ENCODE measurements around the gene FOXA3. TPM values are rescaled to one million over a fixed set of nuclear protein-coding genes. Genes with fewer than 3 reads are reported as not detected.
A peak's percentile ranks its signal among the peaks of the same experiment; 100 is the strongest.

Gene FOXA3
- total RNA-seq, 1 experiment from 2014 or later = 5.8 TPM

DNA sequence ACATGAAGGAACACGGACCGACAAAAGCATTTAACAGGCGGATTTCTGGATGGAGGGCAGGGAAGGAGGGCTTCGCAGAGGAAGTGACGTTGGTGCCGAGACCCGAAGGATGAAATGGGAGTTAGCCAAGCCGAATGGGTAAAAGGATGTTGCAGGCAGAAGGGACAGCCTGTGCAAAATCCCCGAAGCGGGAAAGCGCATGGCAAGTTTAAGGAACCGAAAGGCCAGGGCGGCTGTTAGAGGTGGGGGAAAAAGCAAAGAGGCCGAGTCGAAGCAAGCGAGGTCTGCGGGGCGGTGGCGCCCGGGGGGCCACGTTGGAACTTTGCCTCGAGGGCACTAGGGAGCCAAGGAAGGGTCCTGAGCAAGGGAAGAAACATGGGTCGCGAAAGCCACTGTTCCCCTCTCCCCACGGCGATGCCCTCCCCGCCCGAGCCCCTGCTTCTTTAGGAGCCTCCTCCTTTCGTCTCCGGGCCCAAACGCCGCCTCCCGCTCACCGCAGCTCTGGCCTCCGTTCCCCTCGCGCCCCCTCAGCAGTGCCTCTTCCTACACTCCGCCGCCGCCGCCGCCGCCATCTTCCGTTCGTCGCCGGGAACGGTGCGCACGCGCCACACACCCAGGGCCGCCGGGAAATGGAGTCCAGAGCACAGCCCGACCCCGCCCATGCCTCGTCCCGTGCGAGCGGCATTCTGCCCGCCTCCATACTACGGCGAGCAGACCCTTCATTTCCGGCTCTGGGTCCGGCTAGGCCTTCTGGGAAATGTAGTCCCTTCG lies 1.4 kb upstream of the FOXA3 start, which contains the start of gene SYMPK (continued):
- TF ChIP-seq, protein P1, sequence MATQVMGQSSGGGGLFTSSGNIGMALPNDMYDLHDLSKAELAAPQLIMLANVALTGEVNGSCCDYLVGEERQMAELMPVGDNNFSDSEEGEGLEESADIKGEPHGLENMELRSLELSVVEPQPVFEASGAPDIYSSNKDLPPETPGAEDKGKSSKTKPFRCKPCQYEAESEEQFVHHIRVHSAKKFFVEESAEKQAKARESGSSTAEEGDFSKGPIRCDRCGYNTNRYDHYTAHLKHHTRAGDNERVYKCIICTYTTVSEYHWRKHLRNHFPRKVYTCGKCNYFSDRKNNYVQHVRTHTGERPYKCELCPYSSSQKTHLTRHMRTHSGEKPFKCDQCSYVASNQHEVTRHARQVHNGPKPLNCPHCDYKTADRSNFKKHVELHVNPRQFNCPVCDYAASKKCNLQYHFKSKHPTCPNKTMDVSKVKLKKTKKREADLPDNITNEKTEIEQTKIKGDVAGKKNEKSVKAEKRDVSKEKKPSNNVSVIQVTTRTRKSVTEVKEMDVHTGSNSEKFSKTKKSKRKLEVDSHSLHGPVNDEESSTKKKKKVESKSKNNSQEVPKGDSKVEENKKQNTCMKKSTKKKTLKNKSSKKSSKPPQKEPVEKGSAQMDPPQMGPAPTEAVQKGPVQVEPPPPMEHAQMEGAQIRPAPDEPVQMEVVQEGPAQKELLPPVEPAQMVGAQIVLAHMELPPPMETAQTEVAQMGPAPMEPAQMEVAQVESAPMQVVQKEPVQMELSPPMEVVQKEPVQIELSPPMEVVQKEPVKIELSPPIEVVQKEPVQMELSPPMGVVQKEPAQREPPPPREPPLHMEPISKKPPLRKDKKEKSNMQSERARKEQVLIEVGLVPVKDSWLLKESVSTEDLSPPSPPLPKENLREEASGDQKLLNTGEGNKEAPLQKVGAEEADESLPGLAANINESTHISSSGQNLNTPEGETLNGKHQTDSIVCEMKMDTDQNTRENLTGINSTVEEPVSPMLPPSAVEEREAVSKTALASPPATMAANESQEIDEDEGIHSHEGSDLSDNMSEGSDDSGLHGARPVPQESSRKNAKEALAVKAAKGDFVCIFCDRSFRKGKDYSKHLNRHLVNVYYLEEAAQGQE (IDR thresholded peaks at IDR 0.05; ENCODE audit: low read depth) = no peak
- TF ChIP-seq EZH2phosphoT487 (IDR thresholded peaks at IDR 0.05; ENCODE audit: borderline replicate concordance) = no peak
- TF ChIP-seq, protein P2, sequence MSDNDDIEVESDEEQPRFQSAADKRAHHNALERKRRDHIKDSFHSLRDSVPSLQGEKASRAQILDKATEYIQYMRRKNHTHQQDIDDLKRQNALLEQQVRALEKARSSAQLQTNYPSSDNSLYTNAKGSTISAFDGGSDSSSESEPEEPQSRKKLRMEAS (IDR thresholded peaks at IDR 0.05) = peak; percentile 30
- peak; percentile 78 for TF ChIP-seq TCF7L2 (IDR thresholded peaks at IDR 0.05; ENCODE audit: borderline replicate concordance, extremely low read depth, insufficient read depth, insufficient read length)

DNA sequence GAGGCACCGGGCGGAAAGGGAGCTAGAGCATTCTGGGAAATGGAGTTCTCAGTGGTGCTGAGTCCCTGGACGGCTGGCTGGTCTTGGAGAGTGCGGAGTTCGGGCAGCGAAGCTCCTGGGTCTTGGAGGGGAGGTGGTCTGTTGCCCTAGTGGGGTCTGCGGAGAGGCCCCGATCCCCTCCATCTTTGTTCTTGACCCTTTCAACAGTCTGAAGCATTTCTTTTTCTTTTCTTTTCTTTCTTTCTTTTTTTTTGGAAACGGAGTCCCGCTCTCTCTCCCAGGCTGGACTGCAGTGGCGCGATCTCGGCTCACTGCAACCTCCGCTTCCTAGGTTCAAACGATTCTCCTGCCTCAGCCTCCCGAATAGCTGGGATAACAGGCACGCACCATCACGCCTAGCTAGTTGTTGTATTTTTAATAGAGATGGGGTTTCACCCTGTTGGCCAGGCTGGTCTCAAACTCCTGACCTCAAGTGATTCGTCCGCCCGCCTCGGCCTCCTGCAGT lies 739 bp upstream of the FOXA3 start:
- ATAC-seq = no peak; the same call in 1 of the 2 replicates
- POLR2A ChIA-PET = interaction anchor here (0.6 to 2.9 kb wide), 14 partner anchors 9 to 156 kb away, joined by 3 to 24 read pairs (median 3); partner anchors contain the start of genes CCDC61, IRF2BP1, MYPOP and NANOS2
- Histone ChIP-seq H3K27ac (ENCODE audit: low read depth, low read length) (peak overlapping the region; percentile 61), H3K9me2 (ENCODE audit: insufficient read depth) (no peaks in the 10 kb centered on the region), H3K79me2 (ENCODE audit: insufficient read depth, low read length) (peaks cover 44% of the 10 kb centered on the region), H3K9me3 (ENCODE audit: control insufficient read depth in 1 of 2, insufficient read depth in 1 of 2, low read depth in 1 of 2, low read length in 2 of 2) (no peaks in the 10 kb centered on the region), H3K9ac (ENCODE audit: low read length) (peak overlapping the region; percentile 66), H3K36me3 (ENCODE audit: control insufficient read depth in 1 of 2, insufficient read depth in 2 of 2, low read length in 2 of 2) (peaks cover 11 to 15% of the 10 kb centered on the region in 2 experiments; a peak in 3 of 4 replicates), H3K4me2 (ENCODE audit: low read length) (peak overlapping the region; percentile 81), H3K4me3 (replicated peaks in 1 of 2; ENCODE audit: low read depth in 1 of 2, low read length in 2 of 2) (peak overlapping the region; percentile 91 to 93), H4K20me1 (ENCODE audit: insufficient read depth) (no peaks in the 10 kb centered on the region), H3K4me1 (ENCODE audit: control insufficient read depth in 1 of 2, insufficient read depth in 2 of 2, low read length in 2 of 2) (peaks cover 11 to 35% of the 10 kb centered on the region in 2 experiments), H3K27me3 (ENCODE audit: insufficient read depth, low read length) (no peaks in the 10 kb centered on the region), H2AFZ (ENCODE audit: low read depth, low read length, poor library complexity, severe bottlenecking) (peak overlapping the region; percentile 29)
- intact Hi-C loops (cut with micrococcal nuclease) = loop anchor here (1.0 kb wide), 1 partner anchor 23 kb away; the partner anchor contains the start of gene IRF2BP1
- BruUV-seq (replicated peaks) = TSS peak; percentile 48
- RAD21 ChIA-PET (ENCODE audit: low non-redundant PET in 1 of 2, low total read pairs in 2 of 2, uncharacterized antibody in 2 of 2, unreplicated experiment in 2 of 2) = interaction anchor here (0.7 to 1.3 kb wide), 3 partner anchors 18 to 23 kb away, joined by 4 to 6 read pairs (median 4); partner anchors contain the start of gene IRF2BP1 (in 1 of the 2)
- peak; percentile 6 for TF ChIP-seq POLR2A (IDR thresholded peaks at IDR 0.05; ENCODE audit: borderline replicate concordance, extremely low read depth, insufficient read depth, insufficient read length)
- TF ChIP-seq, protein P3, sequence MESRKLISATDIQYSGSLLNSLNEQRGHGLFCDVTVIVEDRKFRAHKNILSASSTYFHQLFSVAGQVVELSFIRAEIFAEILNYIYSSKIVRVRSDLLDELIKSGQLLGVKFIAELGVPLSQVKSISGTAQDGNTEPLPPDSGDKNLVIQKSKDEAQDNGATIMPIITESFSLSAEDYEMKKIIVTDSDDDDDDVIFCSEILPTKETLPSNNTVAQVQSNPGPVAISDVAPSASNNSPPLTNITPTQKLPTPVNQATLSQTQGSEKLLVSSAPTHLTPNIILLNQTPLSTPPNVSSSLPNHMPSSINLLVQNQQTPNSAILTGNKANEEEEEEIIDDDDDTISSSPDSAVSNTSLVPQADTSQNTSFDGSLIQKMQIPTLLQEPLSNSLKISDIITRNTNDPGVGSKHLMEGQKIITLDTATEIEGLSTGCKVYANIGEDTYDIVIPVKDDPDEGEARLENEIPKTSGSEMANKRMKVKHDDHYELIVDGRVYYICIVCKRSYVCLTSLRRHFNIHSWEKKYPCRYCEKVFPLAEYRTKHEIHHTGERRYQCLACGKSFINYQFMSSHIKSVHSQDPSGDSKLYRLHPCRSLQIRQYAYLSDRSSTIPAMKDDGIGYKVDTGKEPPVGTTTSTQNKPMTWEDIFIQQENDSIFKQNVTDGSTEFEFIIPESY (IDR thresholded peaks at IDR 0.05; ENCODE audit: extremely low read depth, insufficient replicate concordance, low read length) = no peak
- CTCF ChIA-PET = interaction anchor here (0.5 to 3.6 kb wide), 12 partner anchors 13 to 215 kb away, joined by 3 to 45 read pairs (median 6); partner anchors contain the start of genes IGFL4, IRF2BP1, MYPOP and SIX5
- DNase-seq (ENCODE audit: low read depth, low spot score) = no peak
